ENCODE results near the gene ABCA7.

GRCh38 chr19:1072371-1073015 is 32.6 kb downstream of the ABCA7 start:
- TF ChIP-seq CTCF (IDR thresholded peaks at IDR 0.05) (no peak), POLR2A (IDR thresholded peaks at IDR 0.05) (no peak)
